ENCODE data around the gene MYL6B. TPM values are rescaled to one million over a fixed set of nuclear protein-coding genes. Genes with fewer than 3 reads are reported as not detected.

The MYL6B gene
- total RNA-seq, 2 donors from 2014 or later, result 5.4 to 9.0 TPM

DNA sequence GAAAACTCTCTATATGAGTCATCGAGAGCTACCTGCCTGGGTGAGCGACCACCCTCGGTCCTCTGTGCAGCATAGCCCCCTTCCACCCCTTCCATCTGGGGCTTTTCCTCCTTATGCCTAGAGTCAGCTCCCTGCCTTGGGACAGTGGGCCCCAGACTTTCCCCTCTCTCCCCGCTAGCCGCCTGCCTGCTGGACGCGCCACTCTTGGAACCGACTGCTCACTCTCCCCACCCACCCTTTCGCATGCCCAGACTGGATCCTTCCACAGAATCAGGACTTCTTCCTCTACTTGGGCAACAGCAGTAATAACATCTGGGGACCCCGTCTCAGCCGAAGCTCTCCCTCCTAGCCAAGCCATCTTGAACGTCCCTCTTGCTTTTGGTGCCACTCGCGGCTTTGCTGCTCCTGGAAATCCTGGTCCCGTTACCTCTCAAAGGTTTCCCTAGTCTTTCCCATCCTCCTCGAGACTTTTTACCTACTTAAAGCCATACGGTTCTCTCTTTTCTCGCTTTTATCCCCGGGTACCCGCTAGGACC, 23.6 kb upstream of the MYL6B start:
- peak overlapping the region; percentile 95 for H3K27ac Mint-ChIP-seq
- H3K4me3 Mint-ChIP-seq, result peak overlapping the region; percentile 98
- peaks cover 55% of the 10 kb centered on the region for H3K4me1 Mint-ChIP-seq
- peaks cover 13% of the 10 kb centered on the region for H3K36me3 Mint-ChIP-seq (ENCODE audit: low read depth)
- no peaks in the 10 kb centered on the region for H3K27me3 Mint-ChIP-seq
- no peak for ATAC-seq
- no peaks in the 10 kb centered on the region for H3K9me3 ChIP-seq (ENCODE audit: control insufficient read depth, low read length, poor library complexity, severe bottlenecking)
- no peak for DNase-seq

- no peaks in the 10 kb centered on the region for H3K27me3 Mint-ChIP-seq
- peak overlapping the region; percentile 98 for H3K4me3 Mint-ChIP-seq
- no peaks in the 10 kb centered on the region for H3K9me3 ChIP-seq (ENCODE audit: control insufficient read depth, low read length, poor library complexity, severe bottlenecking)
- peaks cover 52% of the 10 kb centered on the region for H3K4me1 Mint-ChIP-seq
- H3K27ac Mint-ChIP-seq, result peak overlapping the region; percentile 95
- H3K36me3 Mint-ChIP-seq (ENCODE audit: low read depth), result peaks cover 13% of the 10 kb centered on the region
- peak; percentile 52 to 61 (median 52) for DNase-seq
- peak; percentile 23 for ATAC-seq
These were observed 23.0 kb upstream of the MYL6B start for GRCh38 chr12:56129206-56129941.

- ATAC-seq (no peak), DNase-seq (no peak)
- no peaks in the 10 kb centered on the region for H3K9me3 ChIP-seq (ENCODE audit: control insufficient read depth, low read length, poor library complexity, severe bottlenecking)
- Mint-ChIP-seq H3K4me1 (peaks cover 51% of the 10 kb centered on the region), H3K4me3 (peak overlapping the region; percentile 98), H3K27ac (peak overlapping the region; percentile 95), H3K27me3 (no peaks in the 10 kb centered on the region), H3K36me3 (ENCODE audit: low read depth) (peaks cover 13% of the 10 kb centered on the region)
These were observed 22.4 kb upstream of the MYL6B start for GRCh38 chr12:56129942-56130495.

DNA sequence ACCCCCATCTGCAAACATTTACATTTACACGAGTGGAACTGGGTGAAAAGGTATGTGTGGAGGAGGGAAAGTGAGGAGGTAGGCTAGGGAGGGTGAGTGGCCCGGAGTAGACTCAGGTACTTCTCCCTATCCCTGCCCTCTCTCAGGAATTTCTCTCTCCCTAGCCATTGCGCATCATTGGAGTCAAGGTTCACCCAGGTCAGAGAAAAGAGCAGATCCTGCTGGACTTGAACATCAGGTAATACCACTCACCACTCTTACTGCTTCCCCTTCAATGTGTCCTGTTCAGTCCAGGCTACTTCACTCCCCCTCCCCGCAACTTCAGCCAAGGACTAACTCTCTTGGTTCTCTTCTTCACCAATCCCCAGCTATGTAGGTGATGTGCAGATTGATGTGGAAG, 21.5 kb upstream of the MYL6B start:
- Mint-ChIP-seq H3K27ac (peak overlapping the region; percentile 95), H3K4me1 (peaks cover 51% of the 10 kb centered on the region), H3K27me3 (no peaks in the 10 kb centered on the region), H3K4me3 (peak overlapping the region; percentile 98), H3K36me3 (ENCODE audit: low read depth) (peaks cover 13% of the 10 kb centered on the region)
- no peak for ATAC-seq
- no peak for DNase-seq
- H3K9me3 ChIP-seq (ENCODE audit: control insufficient read depth, low read length, poor library complexity, severe bottlenecking), result no peaks in the 10 kb centered on the region

DNA sequence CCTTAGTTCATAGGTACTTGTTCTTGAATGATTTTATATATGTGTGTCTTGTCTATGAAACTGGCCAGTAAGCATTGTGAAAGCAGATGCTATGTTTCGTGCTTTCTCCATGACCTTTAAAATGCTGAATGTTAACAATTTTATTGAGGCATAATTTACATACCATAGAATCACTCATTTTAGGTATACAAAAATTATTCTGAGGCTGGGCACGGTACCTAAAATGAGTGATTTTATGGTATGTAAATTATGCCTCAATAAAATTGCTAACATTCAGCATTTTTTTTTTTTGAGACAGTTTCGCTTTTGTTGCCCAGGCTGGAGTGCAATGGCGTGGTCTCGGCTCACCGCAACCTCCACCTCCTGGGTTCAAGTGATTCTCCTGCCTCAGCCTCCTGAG, 17.5 kb upstream of the MYL6B start:
- H3K27me3 Mint-ChIP-seq, result no peaks in the 10 kb centered on the region
- DNase-seq, result no peak
- H3K27ac Mint-ChIP-seq, result peak overlapping the region; percentile 47
- H3K4me3 Mint-ChIP-seq, result no peak overlapping the region
- H3K9me3 ChIP-seq (ENCODE audit: control insufficient read depth, low read length, poor library complexity, severe bottlenecking), result no peaks in the 10 kb centered on the region
- peaks cover 21% of the 10 kb centered on the region for H3K36me3 Mint-ChIP-seq (ENCODE audit: low read depth)
- peaks cover 55% of the 10 kb centered on the region for H3K4me1 Mint-ChIP-seq
- ATAC-seq, result no peak

- Mint-ChIP-seq H3K4me1 (peaks cover 46% of the 10 kb centered on the region), H3K4me3 (no peak overlapping the region), H3K27ac (peak overlapping the region; percentile 91), H3K36me3 (ENCODE audit: low read depth) (peaks cover 16% of the 10 kb centered on the region), H3K27me3 (no peaks in the 10 kb centered on the region)
- no peaks in the 10 kb centered on the region for H3K9me3 ChIP-seq (ENCODE audit: control insufficient read depth, low read length, poor library complexity, severe bottlenecking)
- no peak for ATAC-seq
- DNase-seq, result no peak
These were observed 14.4 kb upstream of the MYL6B start for GRCh38 chr12:56137853-56138571.

- Mint-ChIP-seq H3K4me1 (peaks cover 42% of the 10 kb centered on the region), H3K4me3 (peak overlapping the region; percentile 21), H3K27me3 (no peaks in the 10 kb centered on the region), H3K27ac (peak overlapping the region; percentile 91), H3K36me3 (ENCODE audit: low read depth) (peaks cover 13% of the 10 kb centered on the region)
- no peak for DNase-seq
- no peak for ATAC-seq
- no peaks in the 10 kb centered on the region for H3K9me3 ChIP-seq (ENCODE audit: control insufficient read depth, low read length, poor library complexity, severe bottlenecking)
These were observed 10.2 kb upstream of the MYL6B start for GRCh38 chr12:56141946-56142784.

GRCh38 chr12:56143217-56143616, 9.2 kb upstream of the MYL6B start:
- ATAC-seq (peak; percentile 47), DNase-seq (no peak)
- Mint-ChIP-seq H3K4me3 (no peak overlapping the region), H3K4me1 (peaks cover 35% of the 10 kb centered on the region), H3K36me3 (ENCODE audit: low read depth) (peaks cover 11% of the 10 kb centered on the region), H3K27me3 (no peaks in the 10 kb centered on the region), H3K27ac (peak overlapping the region; percentile 91)
- no peaks in the 10 kb centered on the region for H3K9me3 ChIP-seq (ENCODE audit: control insufficient read depth, low read length, poor library complexity, severe bottlenecking)

GRCh38 chr12:56143870-56144269, 8.5 kb upstream of the MYL6B start:
- Mint-ChIP-seq H3K27ac (peak overlapping the region; percentile 91), H3K27me3 (no peaks in the 10 kb centered on the region), H3K4me3 (no peak overlapping the region), H3K4me1 (peaks cover 29% of the 10 kb centered on the region), H3K36me3 (ENCODE audit: low read depth) (peaks cover 8% of the 10 kb centered on the region)
- no peak for DNase-seq
- no peak for ATAC-seq
- H3K9me3 ChIP-seq (ENCODE audit: control insufficient read depth, low read length, poor library complexity, severe bottlenecking), result no peaks in the 10 kb centered on the region

GRCh38 chr12:56145217-56145616, 7.2 kb upstream of the MYL6B start:
- H3K27me3 Mint-ChIP-seq, result no peaks in the 10 kb centered on the region
- H3K9me3 ChIP-seq (ENCODE audit: control insufficient read depth, low read length, poor library complexity, severe bottlenecking), result no peaks in the 10 kb centered on the region
- peaks cover 6% of the 10 kb centered on the region for H3K36me3 Mint-ChIP-seq (ENCODE audit: low read depth)
- ATAC-seq (no peak), DNase-seq (no peak)
- no peak overlapping the region for H3K27ac Mint-ChIP-seq
- no peak overlapping the region for H3K4me3 Mint-ChIP-seq
- peaks cover 25% of the 10 kb centered on the region for H3K4me1 Mint-ChIP-seq

GRCh38 chr12:56146492-56147460, 5.6 kb upstream of the MYL6B start:
- no peaks in the 10 kb centered on the region for H3K9me3 ChIP-seq (ENCODE audit: control insufficient read depth, low read length, poor library complexity, severe bottlenecking)
- DNase-seq (no peak), ATAC-seq (no peak)
- Mint-ChIP-seq H3K27ac (peak overlapping the region; percentile 79), H3K4me3 (no peak overlapping the region), H3K4me1 (peaks cover 32% of the 10 kb centered on the region), H3K27me3 (no peaks in the 10 kb centered on the region), H3K36me3 (ENCODE audit: low read depth) (no peaks in the 10 kb centered on the region)

- peak overlapping the region; percentile 71 for H3K4me3 Mint-ChIP-seq
- H3K27ac Mint-ChIP-seq, result peak overlapping the region; percentile 93
- ATAC-seq (no peak), DNase-seq (no peak)
- H3K4me1 Mint-ChIP-seq, result peaks cover 30% of the 10 kb centered on the region
- H3K27me3 Mint-ChIP-seq, result no peaks in the 10 kb centered on the region
- no peaks in the 10 kb centered on the region for H3K36me3 Mint-ChIP-seq (ENCODE audit: low read depth)
- no peaks in the 10 kb centered on the region for H3K9me3 ChIP-seq (ENCODE audit: control insufficient read depth, low read length, poor library complexity, severe bottlenecking)
These were observed 1.8 kb upstream of the MYL6B start for GRCh38 chr12:56150563-56150962.

Data from T-helper 17 cell (primary cell).